H1 (cell line): Measurements from ENCODE around the gene SYT6.
A peak's percentile ranks its signal among the peaks of the same experiment; 100 is the strongest.

Experiments
- ASH2L ChIP-seq: fragments of 200-600, 300-600 bp; sonication (generic); IDR thresholded peaks from one replicate; pipeline ENCODE4 v1.7.1; 2017; ENCODE audit warnings: low read length
- CBX5 ChIP-seq: fragments of 300-800, 300-1000 bp; sonication (generic); IDR thresholded peaks from 2 replicates; pipeline ENCODE4 v1.7.1; 2016; ENCODE audit warnings: antibody characterized with exemption, low read length, low read depth
- CREB1 ChIP-seq: IDR thresholded peaks from 2 replicates; pipeline ENCODE4 v1.6.1; 2012; ENCODE audit warnings: inconsistent platforms
- GABPA ChIP-seq: IDR thresholded peaks from 2 replicates; pipeline ENCODE4 v1.6.1; 2011; ENCODE audit warnings: mild to moderate bottlenecking, low read length, moderate library complexity, borderline replicate concordance; ENCODE audit not compliant: insufficient read depth
- KDM5A ChIP-seq: fragments of 200-600 bp; IDR thresholded peaks from 2 replicates; pipeline ENCODE4 v1.7.1; 2012; ENCODE audit warnings: mild to moderate bottlenecking, low read length, inconsistent platforms, mixed read lengths
- POLR2A ChIP-seq, 2 experiments: IDR thresholded peaks; 1 replicate in 1 of 2; 2 replicates in 1 of 2; pipeline ENCODE4 v1.6.1; 2011; ENCODE audit warnings: low read depth in 2 of 2, low read length in 2 of 2, mild to moderate bottlenecking in 2 of 2; ENCODE audit errors: control extremely low read depth in 1 of 2
- POLR2AphosphoS5 ChIP-seq: IDR thresholded peaks from 2 replicates; pipeline ENCODE4 v1.6.1; 2011; ENCODE audit warnings: low read depth, low read length
- TAF1 ChIP-seq: IDR thresholded peaks from 2 replicates; pipeline ENCODE4 v1.6.1; 2011; ENCODE audit warnings: mild to moderate bottlenecking, low read depth, low read length
- TEAD4 ChIP-seq: IDR thresholded peaks from 2 replicates; pipeline ENCODE4 v1.6.1; 2012; ENCODE audit warnings: low read depth, low read length, inconsistent platforms, mixed read lengths
- TF ChIP-seq, protein P1 (sequence below): IDR thresholded peaks from 2 replicates; pipeline ENCODE4 v1.6.1; 2012; ENCODE audit warnings: inconsistent platforms
- TF ChIP-seq, protein P2 (sequence below), 3 experiments: IDR thresholded peaks; 1 replicate in 2 of 3; 2 replicates in 1 of 3; pipeline versions ENCODE4 v1.5.1 to v1.6.1; 2011; ENCODE audit warnings: low read length in 3 of 3, mild to moderate bottlenecking in 3 of 3, inconsistent platforms in 2 of 3, low read depth in 1 of 3, moderate library complexity in 1 of 3; ENCODE audit not compliant: insufficient read depth in 1 of 3; ENCODE audit errors: control extremely low read depth in 1 of 3

DNA sequence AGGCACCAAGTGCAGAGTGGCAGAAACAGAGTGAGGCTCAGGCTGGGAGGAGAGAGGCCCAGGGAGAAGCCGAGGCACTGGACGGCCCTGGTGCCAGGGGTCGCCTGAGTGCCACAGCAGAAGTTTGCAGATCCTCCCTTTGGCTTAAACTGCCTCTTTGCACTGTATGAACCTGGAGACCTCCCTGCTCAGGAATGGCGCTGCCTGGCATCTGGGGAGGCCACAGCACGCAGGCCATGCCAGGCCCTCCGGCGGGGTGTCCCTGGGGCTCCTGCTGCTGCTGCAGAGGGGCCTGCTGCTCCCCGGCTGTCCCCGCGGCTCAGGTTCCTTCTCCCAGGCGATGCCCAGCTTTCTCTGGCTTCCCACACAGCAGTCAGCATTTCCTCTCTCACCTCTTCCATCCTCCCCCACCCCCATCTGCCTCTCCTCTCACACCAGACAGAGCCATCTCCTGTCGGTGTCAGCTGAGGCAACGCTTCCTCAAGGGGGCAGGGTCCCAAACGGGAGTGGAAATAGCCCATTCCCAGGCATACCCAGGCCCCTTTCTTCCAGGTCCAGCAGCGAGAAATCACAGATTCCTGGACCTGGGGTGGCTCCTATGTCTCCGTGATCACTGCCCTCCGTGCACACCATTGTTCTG lies 35.2 kb downstream of the SYT6 start:
- TF ChIP-seq TEAD4 (no peak), TAF1 (no peak), CBX5 (no peak), POLR2AphosphoS5 (no peak; the same call in 1 of the 2 replicates), CREB1 (no peak), ASH2L (no peak), GABPA (no peak), POLR2A (IDR thresholded peaks at IDR 0.05; ENCODE audit: control extremely low read depth in 1 of 2, low read depth in 2 of 2, low read length in 2 of 2) (peak; percentile 35 to 65; a peak in 2 of 3 replicates), KDM5A (no peak)
- TF ChIP-seq, protein P1, sequence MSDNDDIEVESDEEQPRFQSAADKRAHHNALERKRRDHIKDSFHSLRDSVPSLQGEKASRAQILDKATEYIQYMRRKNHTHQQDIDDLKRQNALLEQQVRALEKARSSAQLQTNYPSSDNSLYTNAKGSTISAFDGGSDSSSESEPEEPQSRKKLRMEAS: no peak
- TF ChIP-seq, protein P2, sequence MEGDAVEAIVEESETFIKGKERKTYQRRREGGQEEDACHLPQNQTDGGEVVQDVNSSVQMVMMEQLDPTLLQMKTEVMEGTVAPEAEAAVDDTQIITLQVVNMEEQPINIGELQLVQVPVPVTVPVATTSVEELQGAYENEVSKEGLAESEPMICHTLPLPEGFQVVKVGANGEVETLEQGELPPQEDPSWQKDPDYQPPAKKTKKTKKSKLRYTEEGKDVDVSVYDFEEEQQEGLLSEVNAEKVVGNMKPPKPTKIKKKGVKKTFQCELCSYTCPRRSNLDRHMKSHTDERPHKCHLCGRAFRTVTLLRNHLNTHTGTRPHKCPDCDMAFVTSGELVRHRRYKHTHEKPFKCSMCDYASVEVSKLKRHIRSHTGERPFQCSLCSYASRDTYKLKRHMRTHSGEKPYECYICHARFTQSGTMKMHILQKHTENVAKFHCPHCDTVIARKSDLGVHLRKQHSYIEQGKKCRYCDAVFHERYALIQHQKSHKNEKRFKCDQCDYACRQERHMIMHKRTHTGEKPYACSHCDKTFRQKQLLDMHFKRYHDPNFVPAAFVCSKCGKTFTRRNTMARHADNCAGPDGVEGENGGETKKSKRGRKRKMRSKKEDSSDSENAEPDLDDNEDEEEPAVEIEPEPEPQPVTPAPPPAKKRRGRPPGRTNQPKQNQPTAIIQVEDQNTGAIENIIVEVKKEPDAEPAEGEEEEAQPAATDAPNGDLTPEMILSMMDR (IDR thresholded peaks at IDR 0.05; ENCODE audit: control extremely low read depth in 1 of 3, insufficient read depth in 1 of 3, low read depth in 1 of 3, low read length in 3 of 3): peak; percentile 3 to 37 (median 30); a peak in 2 of 4 replicates
